K562 (cell line): ENCODE data around the gene COQ5. TPM values are rescaled to one million over a fixed set of nuclear protein-coding genes. Genes with fewer than 3 reads are reported as not detected.

Experiments used
- ADNP ChIP-seq: fragments of 200-800 bp; sonication (Bioruptor generic); IDR thresholded peaks from 2 replicates; pipeline ENCODE4 v1.6.1; 2016; ENCODE audit warnings: missing genetic modification characterization, missing compliant biosample characterization
- ARID1B ChIP-seq: fragments of 450-650 bp; IDR thresholded peaks from 2 replicates; pipeline ENCODE4 v1.6.1; 2016; ENCODE audit warnings: antibody characterized with exemption, mild to moderate bottlenecking, inconsistent platforms
- BHLHE40 ChIP-seq: IDR thresholded peaks from 2 replicates; pipeline ENCODE4 v1.6.1; 2011; ENCODE audit warnings: low read length, improper control_type of control experiment
- CBFA2T3 ChIP-seq: fragments of 450-650 bp; IDR thresholded peaks from 2 replicates; pipeline ENCODE4 v1.6.1; 2017
- MTA2 ChIP-seq: fragments of 450-650 bp; IDR thresholded peaks from 2 replicates; pipeline ENCODE4 v1.6.1; 2016; ENCODE audit warnings: low read depth
- NCOR1 ChIP-seq: fragments of 450-650 bp; IDR thresholded peaks from 2 replicates; pipeline ENCODE4 v1.6.1; 2016; ENCODE audit warnings: mild to moderate bottlenecking, moderate library complexity
- NFIC ChIP-seq: fragments of 450-650 bp; IDR thresholded peaks from 2 replicates; pipeline ENCODE4 v1.6.1; 2017; ENCODE audit warnings: mild to moderate bottlenecking, inconsistent platforms
- RCOR1 ChIP-seq, 2 experiments: IDR thresholded peaks; 2 replicates each; pipeline ENCODE4 v1.6.1; 2012; ENCODE audit warnings: low read depth in 2 of 2, low read length in 2 of 2, borderline replicate concordance in 1 of 2, improper control_type of control experiment in 1 of 2
- SOX6 ChIP-seq: fragments of 450-650 bp; IDR thresholded peaks from 2 replicates; pipeline ENCODE4 v1.6.1; 2014; ENCODE audit warnings: mild to moderate bottlenecking
- TFAP4 ChIP-seq: sonication (generic); formaldehyde crosslinking; IDR thresholded peaks from 2 replicates; pipeline ENCODE4 v1.8.0; 2022; ENCODE audit warnings: missing genetic modification reagents, mild to moderate bottlenecking, moderate library complexity, borderline replicate concordance
- USF1 ChIP-seq: sonication (generic); formaldehyde crosslinking; IDR thresholded peaks from 2 replicates; pipeline ENCODE4 v1.9.0; 2022; ENCODE audit warnings: mild to moderate bottlenecking, missing genetic modification reagents
- ZFX ChIP-seq: sonication (generic); formaldehyde crosslinking; IDR thresholded peaks from 2 replicates; pipeline ENCODE4 v1.8.0; 2022; ENCODE audit warnings: mild to moderate bottlenecking, missing genetic modification reagents, moderate library complexity
- polyA plus RNA-seq, 8 experiments: library from polyadenylated mRNA; depleted of rRNA in 4 of 8; stranded (reverse) in 5 of 8; unstranded in 3 of 8; fragments of >200 nt; fragmentation: Nextera tagmentation in 2 of 8; fragmentation: Illumina TruSeq in 1 of 8; extraction: Ambion mirVana in 2 of 8; extraction: Trizol in 1 of 8; gene quantifications; 2 replicates each; pipeline versions ENCODE4 v1.2.1 to v1.2.3, GENCODE V29; 2011 to 2014; ENCODE audit warnings: inconsistent platforms in 1 of 8, missing spikeins in 1 of 8
- total RNA-seq, 7 experiments: library from RNA; depleted of rRNA in 6 of 7; stranded (reverse); fragments of >200 nt in 6 of 7; fragmentation: Illumina TruSeq in 2 of 7; extraction: Trizol in 2 of 7; gene quantifications; 2 replicates each; pipeline versions ENCODE4 v1.2.1 to v1.2.3, GENCODE V29; 2011 to 2021; ENCODE audit warnings: low replicate concordance in 1 of 7

Gene COQ5
- total and polyA plus RNA-seq, 9 of the 15 experiments (the other 6 are each of a cell fraction or from before 2014, with no cell fraction given) = 19.2 to 59.7 (median 30.4) TPM

DNA sequence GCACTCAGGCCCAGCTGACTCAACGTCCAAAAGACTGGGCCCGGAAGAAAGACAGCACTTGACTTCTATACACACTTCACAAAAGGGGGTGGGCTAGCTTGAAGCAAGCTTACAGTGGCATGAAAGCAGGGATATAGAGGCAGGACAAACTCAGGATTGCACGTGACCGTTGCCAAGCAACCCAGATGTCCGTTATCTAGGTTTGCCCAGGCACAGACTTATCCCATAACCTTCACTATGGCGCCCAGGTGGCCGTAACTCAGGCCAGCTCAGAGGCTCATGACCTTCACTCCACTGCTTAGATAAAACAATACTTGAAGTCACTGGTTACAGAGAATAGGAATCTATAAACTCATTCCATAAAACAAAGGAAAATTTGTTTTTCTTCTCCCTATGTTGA is 41.4 kb downstream of the COQ5 start (continued):
- TF ChIP-seq BHLHE40 (peak; percentile 94), TFAP4 (CRISPR knock-in tag) (peak; percentile 63; the same call in 1 of the 2 replicates), USF1 (peak; percentile 56; the same call in 1 of the 2 replicates), ADNP (tag) (0 out of 2 replicates have a peak, but pooled peaks have one; percentile 45), ZFX (CRISPR knock-in tag) (peak; percentile 1; the same call in 1 of the 2 replicates), SOX6 (0 out of 2 replicates have a peak, but pooled peaks have one; percentile 48), ARID1B (peak; percentile 81), NFIC (peak; percentile 54), CBFA2T3 (peak; percentile 88), RCOR1 (IDR thresholded peaks at IDR 0.05; ENCODE audit: borderline replicate concordance in 1 of 2, low read depth in 2 of 2, low read length in 2 of 2) (peak in 1 of 2 experiments; percentile 29; a peak in 1 of 4 replicates), MTA2 (peak; percentile 41), NCOR1 (peak; percentile 71)
